K562 (cell line): ENCODE results near the gene GIPR. TPM values are rescaled to one million over a fixed set of nuclear protein-coding genes. Genes with fewer than 3 reads are reported as not detected.

Experiments used
- EGR1 ChIP-seq: fragments of 450-650 bp; conservative IDR thresholded peaks from 2 replicates; pipeline ENCODE4 v1.6.1; 2017; ENCODE audit warnings: mild to moderate bottlenecking
- FOXP1 ChIP-seq: sonication (generic); formaldehyde crosslinking; IDR thresholded peaks from 2 replicates; pipeline ENCODE4 v1.8.0; 2022; ENCODE audit warnings: mild to moderate bottlenecking, missing genetic modification reagents
- GATAD2A ChIP-seq: fragments of 450-650 bp; IDR thresholded peaks from 2 replicates; pipeline ENCODE4 v1.6.1; 2017
- HDAC1 ChIP-seq, 2 experiments: fragments of 450-650 bp; IDR thresholded peaks; 2 replicates each; pipeline ENCODE4 v1.6.1; 2016 to 2017; ENCODE audit warnings: inconsistent platforms in 1 of 2, mild to moderate bottlenecking in 1 of 2, moderate library complexity in 1 of 2
- HMGN3 ChIP-seq: IDR thresholded peaks from 2 replicates; pipeline ENCODE4 v1.6.1; 2011; ENCODE audit warnings: borderline replicate concordance, low read depth, mild to moderate bottlenecking, mixed read lengths, low read length; ENCODE audit not compliant: insufficient read length; ENCODE audit errors: extremely low read depth
- HNRNPL ChIP-seq: fragments of 200-400 bp; formaldehyde crosslinking; IDR thresholded peaks from 2 replicates; pipeline ENCODE4 v1.6.1; 2017; ENCODE audit warnings: low read depth, mild to moderate bottlenecking, low read length
- HNRNPLL ChIP-seq: fragments of 200-400 bp; formaldehyde crosslinking; IDR thresholded peaks from 2 replicates; pipeline ENCODE4 v1.6.1; 2017; ENCODE audit warnings: low read length, low read depth, mild to moderate bottlenecking; ENCODE audit not compliant: poor library complexity, severe bottlenecking
- LEF1 ChIP-seq: fragments of 450-650 bp; IDR thresholded peaks from 2 replicates; pipeline ENCODE4 v1.6.1; 2016; ENCODE audit warnings: mild to moderate bottlenecking
- PCBP1 ChIP-seq: fragments of 200-400 bp; formaldehyde crosslinking; IDR thresholded peaks from 2 replicates; pipeline ENCODE4 v1.6.1; 2018; ENCODE audit warnings: mild to moderate bottlenecking, low read depth, low read length; ENCODE audit not compliant: poor library complexity, severe bottlenecking
- POLR2G ChIP-seq: fragments of 200-400 bp; formaldehyde crosslinking; IDR thresholded peaks from 2 replicates; pipeline ENCODE4 v1.6.1; 2017; ENCODE audit warnings: low read depth, mild to moderate bottlenecking, antibody characterized with exemption, low read length, moderate library complexity
- RBFOX2 ChIP-seq: fragments of 200-400 bp; formaldehyde crosslinking; IDR thresholded peaks from 2 replicates; pipeline ENCODE4 v1.6.1; 2017; ENCODE audit warnings: low read depth, mild to moderate bottlenecking, low read length, moderate library complexity
- SLC30A9 ChIP-seq: fragments of 250-450 bp; sonication (Bioruptor Pico); IDR thresholded peaks from 2 replicates; pipeline ENCODE4 v1.8.0; 2022; ENCODE audit warnings: mild to moderate bottlenecking, moderate library complexity
- SP1 ChIP-seq: sonication (generic); formaldehyde crosslinking; IDR thresholded peaks from 2 replicates; pipeline ENCODE4 v1.8.1; 2022; ENCODE audit warnings: mild to moderate bottlenecking, missing genetic modification reagents
- SREBF1 ChIP-seq: fragments of 150-350 bp; IDR thresholded peaks from 2 replicates; pipeline ENCODE4 v1.6.1; 2014; ENCODE audit warnings: antibody characterized with exemption, low read depth, low read length, borderline replicate concordance
- SRF ChIP-seq, 2 experiments: fragments of 250-450, 450-650 bp in 1 of 2; sonication (Bioruptor Pico) in 1 of 2; sonication (generic) in 1 of 2; formaldehyde crosslinking; IDR thresholded peaks; 2 replicates each; pipeline versions ENCODE4 v1.5.0 to v1.5.1; 2020 to 2022; ENCODE audit warnings: mild to moderate bottlenecking in 1 of 2, missing genetic modification reagents in 1 of 2
- ZFP1 ChIP-seq: fragments of 450-650 bp; formaldehyde crosslinking; IDR thresholded peaks from 2 replicates; pipeline ENCODE4 v1.4.0; 2020; ENCODE audit warnings: mild to moderate bottlenecking, mixed read lengths
- ZFX ChIP-seq: sonication (generic); formaldehyde crosslinking; IDR thresholded peaks from 2 replicates; pipeline ENCODE4 v1.8.0; 2022; ENCODE audit warnings: mild to moderate bottlenecking, missing genetic modification reagents, moderate library complexity
- ZNF766 ChIP-seq: fragments of 200-800 bp; sonication (Bioruptor generic); conservative IDR thresholded peaks from 2 replicates; pipeline ENCODE4 v1.6.1; 2016; ENCODE audit warnings: missing genetic modification characterization, missing compliant biosample characterization
- polyA plus RNA-seq, 8 experiments: library from polyadenylated mRNA; depleted of rRNA in 4 of 8; stranded (reverse) in 5 of 8; unstranded in 3 of 8; fragments of >200 nt; fragmentation: Nextera tagmentation in 2 of 8; fragmentation: Illumina TruSeq in 1 of 8; extraction: Ambion mirVana in 2 of 8; extraction: Trizol in 1 of 8; gene quantifications; 2 replicates each; pipeline versions ENCODE4 v1.2.1 to v1.2.3, GENCODE V29; 2011 to 2014; ENCODE audit warnings: inconsistent platforms in 1 of 8, missing spikeins in 1 of 8
- total RNA-seq, 7 experiments: library from RNA; depleted of rRNA in 6 of 7; stranded (reverse); fragments of >200 nt in 6 of 7; fragmentation: Illumina TruSeq in 2 of 7; extraction: Trizol in 2 of 7; gene quantifications; 2 replicates each; pipeline versions ENCODE4 v1.2.1 to v1.2.3, GENCODE V29; 2011 to 2021; ENCODE audit warnings: low replicate concordance in 1 of 7
- TF ChIP-seq, protein P1 (sequence below): sonication (generic); formaldehyde crosslinking; IDR thresholded peaks from 2 replicates; pipeline ENCODE4 v1.8.0; 2022; ENCODE audit warnings: mild to moderate bottlenecking, missing genetic modification reagents
- TF ChIP-seq, protein P2 (sequence below), 2 experiments: fragments of 450-650 bp in 1 of 2; sonication (generic) in 1 of 2; formaldehyde crosslinking; conservative IDR thresholded peaks; 2 replicates each; pipeline versions ENCODE4 v1.4.0 to v1.8.1; 2020 to 2022; ENCODE audit warnings: mild to moderate bottlenecking in 1 of 2, missing genetic modification reagents in 1 of 2
- TF ChIP-seq, protein P3 (sequence below): sonication (generic); formaldehyde crosslinking; IDR thresholded peaks from 2 replicates; pipeline ENCODE4 v1.8.0; 2022; ENCODE audit warnings: missing genetic modification reagents, mild to moderate bottlenecking, moderate library complexity, borderline replicate concordance
- TF ChIP-seq, protein P4 (sequence below): fragments of 200-400 bp; formaldehyde crosslinking; IDR thresholded peaks from 2 replicates; pipeline ENCODE4 v1.6.1; 2017; ENCODE audit warnings: mild to moderate bottlenecking, low read depth, low read length, moderate library complexity

GIPR gene
- total and polyA plus RNA-seq, 9 of the 15 experiments (the other 6 are each of a cell fraction or from before 2014, with no cell fraction given) = 2.2 to 26.8 (median 12.7) TPM

DNA sequence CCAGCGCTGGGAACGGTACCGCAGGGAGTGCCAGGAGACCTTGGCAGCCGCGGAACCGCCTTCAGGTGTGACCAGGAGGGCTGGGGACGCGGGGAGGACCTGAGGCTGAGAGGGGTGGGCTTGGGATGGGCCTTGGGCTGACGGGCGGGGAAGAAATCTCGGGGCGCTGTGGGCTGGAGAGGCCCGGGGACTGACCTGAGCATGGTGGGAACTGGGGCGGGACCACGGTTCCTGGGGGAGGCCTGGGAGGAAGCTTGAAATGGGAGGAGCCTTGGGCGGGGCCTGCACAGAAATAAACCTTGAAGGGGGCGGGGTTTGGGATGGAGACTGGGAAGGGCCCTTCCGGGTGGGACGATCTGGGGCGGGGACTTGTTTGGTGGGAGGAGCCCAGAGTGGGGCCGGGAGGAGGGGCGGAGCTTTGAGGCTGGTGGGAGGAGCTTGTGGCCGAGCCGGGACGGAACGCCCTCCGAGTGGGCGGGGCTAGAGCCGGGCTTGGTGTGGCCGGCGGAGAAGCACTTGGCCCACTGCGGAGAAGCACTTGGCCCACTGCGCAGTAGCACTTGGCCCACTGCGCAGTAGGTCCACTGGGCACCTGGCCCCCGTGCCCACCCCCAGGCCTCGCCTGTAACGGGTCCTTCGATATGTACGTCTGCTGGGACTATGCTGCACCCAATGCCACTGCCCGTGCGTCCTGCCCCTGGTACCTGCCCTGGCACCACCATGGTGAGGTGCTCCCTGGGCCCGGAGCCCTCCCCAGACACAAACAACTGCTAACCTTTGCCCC, 2.8 kb downstream of the GIPR start (continued):
- TF ChIP-seq, protein P1, sequence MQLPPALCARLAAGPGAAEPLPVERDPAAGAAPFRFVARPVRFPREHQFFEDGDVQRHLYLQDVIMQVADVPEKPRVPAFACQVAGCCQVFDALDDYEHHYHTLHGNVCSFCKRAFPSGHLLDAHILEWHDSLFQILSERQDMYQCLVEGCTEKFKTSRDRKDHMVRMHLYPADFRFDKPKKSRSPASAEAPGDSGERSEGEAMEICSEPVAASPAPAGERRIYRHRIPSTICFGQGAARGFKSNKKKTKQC (CRISPR knock-in tag) = peak; percentile 53; the same call in 1 of the 2 replicates
- TF ChIP-seq HNRNPLL (peak; percentile 81), SLC30A9 (no peak), FOXP1 (CRISPR knock-in tag) (0 out of 2 replicates have a peak, but pooled peaks have one; percentile 44), HDAC1 (IDR thresholded peaks at IDR 0.05) (peak in 1 of 2 experiments; percentile 36; a peak in 1 of 4 replicates), ZFP1 (CRISPR knock-in tag) (no peak), SRF (CRISPR knock-in tag; IDR thresholded peaks at IDR 0.05) (peak in 1 of 2 experiments; percentile 70; a peak in 1 of 4 replicates), PCBP1 (peak; percentile 64), EGR1 (peak; percentile 15; the same call in 1 of the 2 replicates), ZFX (peak; percentile 53), SP1 (CRISPR knock-in tag) (peak; percentile 82), ZNF766 (CRISPR knock-in tag) (peak; percentile 99), GATAD2A (no peak), SREBF1 (no peak), HNRNPL (peak; percentile 65; the same call in 1 of the 2 replicates), HMGN3 (peak; percentile 56), RBFOX2 (peak; percentile 68), POLR2G (peak; percentile 68), LEF1 (no peak)
- TF ChIP-seq, protein P2, sequence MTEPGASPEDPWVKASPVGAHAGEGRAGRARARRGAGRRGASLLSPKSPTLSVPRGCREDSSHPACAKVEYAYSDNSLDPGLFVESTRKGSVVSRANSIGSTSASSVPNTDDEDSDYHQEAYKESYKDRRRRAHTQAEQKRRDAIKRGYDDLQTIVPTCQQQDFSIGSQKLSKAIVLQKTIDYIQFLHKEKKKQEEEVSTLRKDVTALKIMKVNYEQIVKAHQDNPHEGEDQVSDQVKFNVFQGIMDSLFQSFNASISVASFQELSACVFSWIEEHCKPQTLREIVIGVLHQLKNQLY (CRISPR knock-in tag; conservative IDR thresholded peaks at IDR 0.05) = no peak
- TF ChIP-seq, protein P3, sequence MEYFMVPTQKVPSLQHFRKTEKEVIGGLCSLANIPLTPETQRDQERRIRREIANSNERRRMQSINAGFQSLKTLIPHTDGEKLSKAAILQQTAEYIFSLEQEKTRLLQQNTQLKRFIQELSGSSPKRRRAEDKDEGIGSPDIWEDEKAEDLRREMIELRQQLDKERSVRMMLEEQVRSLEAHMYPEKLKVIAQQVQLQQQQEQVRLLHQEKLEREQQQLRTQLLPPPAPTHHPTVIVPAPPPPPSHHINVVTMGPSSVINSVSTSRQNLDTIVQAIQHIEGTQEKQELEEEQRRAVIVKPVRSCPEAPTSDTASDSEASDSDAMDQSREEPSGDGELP = peak; percentile 27; the same call in 1 of the 2 replicates
- TF ChIP-seq, protein P4, sequence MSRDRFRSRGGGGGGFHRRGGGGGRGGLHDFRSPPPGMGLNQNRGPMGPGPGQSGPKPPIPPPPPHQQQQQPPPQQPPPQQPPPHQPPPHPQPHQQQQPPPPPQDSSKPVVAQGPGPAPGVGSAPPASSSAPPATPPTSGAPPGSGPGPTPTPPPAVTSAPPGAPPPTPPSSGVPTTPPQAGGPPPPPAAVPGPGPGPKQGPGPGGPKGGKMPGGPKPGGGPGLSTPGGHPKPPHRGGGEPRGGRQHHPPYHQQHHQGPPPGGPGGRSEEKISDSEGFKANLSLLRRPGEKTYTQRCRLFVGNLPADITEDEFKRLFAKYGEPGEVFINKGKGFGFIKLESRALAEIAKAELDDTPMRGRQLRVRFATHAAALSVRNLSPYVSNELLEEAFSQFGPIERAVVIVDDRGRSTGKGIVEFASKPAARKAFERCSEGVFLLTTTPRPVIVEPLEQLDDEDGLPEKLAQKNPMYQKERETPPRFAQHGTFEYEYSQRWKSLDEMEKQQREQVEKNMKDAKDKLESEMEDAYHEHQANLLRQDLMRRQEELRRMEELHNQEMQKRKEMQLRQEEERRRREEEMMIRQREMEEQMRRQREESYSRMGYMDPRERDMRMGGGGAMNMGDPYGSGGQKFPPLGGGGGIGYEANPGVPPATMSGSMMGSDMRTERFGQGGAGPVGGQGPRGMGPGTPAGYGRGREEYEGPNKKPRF = no peak
